NCI-H774 (cell line): ENCODE measurements around the gene FOXO3.
A peak's percentile ranks its signal among the peaks of the same experiment; 100 is the strongest.

ENCODE experiments used
- DNase-seq: peaks from one replicate; lab custom pipeline; 2025; lab: John Stamatoyannopoulos, UW

The FOXO3 gene

GRCh38 chr6:108714101-108714765 is 153.5 kb downstream of the FOXO3 start:
- DNase-seq, result no peak

GRCh38 chr6:108714766-108715414 is 154.2 kb downstream of the FOXO3 start:
- DNase-seq, result no peak

GRCh38 chr6:108715832-108716231 is 155.1 kb downstream of the FOXO3 start:
- no peak for DNase-seq

GRCh38 chr6:108716801-108717791 is 156.4 kb downstream of the FOXO3 start:
- DNase-seq, result no peak

GRCh38 chr6:108719477-108719876 is 158.8 kb downstream of the FOXO3 start:
- DNase-seq, result no peak

- DNase-seq, result no peak
Measured at GRCh38 chr6:108720827-108721226, 160.1 kb downstream of the FOXO3 start.

- no peak for DNase-seq
Measured at GRCh38 chr6:108721286-108721685, 160.6 kb downstream of the FOXO3 start.

- no peak for DNase-seq
Measured at GRCh38 chr6:108723594-108723993, 162.9 kb downstream of the FOXO3 start.

- DNase-seq, result no peak
Measured at GRCh38 chr6:108726726-108727339, 166.1 kb downstream of the FOXO3 start.

- no peak for DNase-seq
Measured at GRCh38 chr6:108727966-108728730, 167.4 kb downstream of the FOXO3 start.

- DNase-seq, result no peak
Measured at GRCh38 chr6:108728826-108729225, 168.1 kb downstream of the FOXO3 start.

GRCh38 chr6:108730635-108731515 is 170.2 kb downstream of the FOXO3 start:
- DNase-seq, result peak; percentile 27

GRCh38 chr6:108732091-108732870 is 171.6 kb downstream of the FOXO3 start:
- no peak for DNase-seq

- DNase-seq, result no peak
Measured at GRCh38 chr6:108733051-108733450, 172.3 kb downstream of the FOXO3 start.

GRCh38 chr6:108733706-108734265 is 173.1 kb downstream of the FOXO3 start:
- DNase-seq, result no peak
